Tibial artery (tissue), 4 donors: ENCODE results near the gene CEP164.

Experiments used
- DNase-seq, 2 donors: peaks; one replicate each; pipeline ENCODE4 v3.0.0-alpha.2; 2019
- H3K27ac ChIP-seq, 2 donors: fragments of 200-600 bp; sonication (generic) in 1 of 2; 1 replicate in 1 of 2; 2 replicates in 1 of 2; pipeline ENCODE4 v1.5.1; 2018 to 2019; ENCODE audit warnings: mild to moderate bottlenecking in 1 of 2
- H3K27me3 ChIP-seq, 2 donors: fragments of 200-600 bp; sonication (generic) in 1 of 2; one replicate each; pipeline versions ENCODE4 v1.5.1 to v1.6.0; 2016 to 2019
- H3K36me3 ChIP-seq, 3 donors: fragments of 200-600 bp; sonication (generic) in 2 of 3; one replicate each; pipeline ENCODE4 v1.5.1; 2016 to 2019; ENCODE audit warnings: mild to moderate bottlenecking in 2 of 3
- H3K4me1 ChIP-seq, 4 donors: fragments of 200-600 bp; sonication (generic) in 2 of 4; 1 replicate in 3 of 4; 2 replicates in 1 of 4; pipeline ENCODE4 v1.5.1; 2016 to 2019
- H3K4me3 ChIP-seq, 2 donors: fragments of 200-600 bp; sonication (generic) in 1 of 2; 1 replicate in 1 of 2; 2 replicates in 1 of 2; pipeline ENCODE4 v1.5.1; 2018 to 2019; ENCODE audit warnings: mild to moderate bottlenecking in 2 of 2
- H3K9me3 ChIP-seq, 3 donors: fragments of 200-600 bp; sonication (generic) in 1 of 3; one replicate each; pipeline ENCODE4 v1.5.1; 2016 to 2019
- intact Hi-C: fragments of 100-400 bp; cut with DNase I; formaldehyde crosslinking; loops from one replicate; pipeline ENCODE4 v1.15.0; 2023; ENCODE audit warnings: low total_unique reads
- TF ChIP-seq, protein P1 (sequence below), 2 experiments: fragments of 200-600 bp in 1 of 2; fragments of 450-650 bp in 1 of 2; IDR thresholded peaks; one replicate each; pipeline ENCODE4 v1.5.1; 2017 to 2019; ENCODE audit warnings: antibody characterized with exemption in 2 of 2, mild to moderate bottlenecking in 1 of 2, moderate library complexity in 1 of 2

CEP164 gene

DNA sequence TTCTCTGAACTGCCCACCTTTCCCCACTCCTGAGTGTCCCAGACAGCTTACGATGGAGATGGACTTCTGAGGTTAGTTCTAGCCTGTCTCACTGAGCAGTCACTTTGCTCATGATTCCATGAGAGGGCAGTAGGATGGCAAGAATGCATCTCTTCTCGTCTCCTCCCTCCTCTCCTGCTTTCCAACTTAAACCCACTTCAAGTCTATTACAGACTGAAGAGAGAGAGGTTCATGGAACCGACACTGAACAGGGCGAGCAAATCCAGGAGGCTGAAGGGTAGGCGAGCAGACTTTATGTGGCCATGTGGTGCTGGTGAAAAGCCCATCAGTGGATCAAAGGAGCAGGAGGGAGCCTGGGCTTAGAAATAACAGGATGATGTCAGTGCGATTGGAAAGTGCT is 38.6 kb downstream of the CEP164 start:
- Histone ChIP-seq H3K4me3 (no peak overlapping the region), H3K4me1 (no peaks in the 10 kb centered on the region), H3K27ac (no peak overlapping the region), H3K27me3 (no peaks in the 10 kb centered on the region), H3K36me3 (peaks cover 54 to 93% (median 72%) of the 10 kb centered on the region in 3 donors), H3K9me3 (no peaks in the 10 kb centered on the region)
- TF ChIP-seq, protein P1, sequence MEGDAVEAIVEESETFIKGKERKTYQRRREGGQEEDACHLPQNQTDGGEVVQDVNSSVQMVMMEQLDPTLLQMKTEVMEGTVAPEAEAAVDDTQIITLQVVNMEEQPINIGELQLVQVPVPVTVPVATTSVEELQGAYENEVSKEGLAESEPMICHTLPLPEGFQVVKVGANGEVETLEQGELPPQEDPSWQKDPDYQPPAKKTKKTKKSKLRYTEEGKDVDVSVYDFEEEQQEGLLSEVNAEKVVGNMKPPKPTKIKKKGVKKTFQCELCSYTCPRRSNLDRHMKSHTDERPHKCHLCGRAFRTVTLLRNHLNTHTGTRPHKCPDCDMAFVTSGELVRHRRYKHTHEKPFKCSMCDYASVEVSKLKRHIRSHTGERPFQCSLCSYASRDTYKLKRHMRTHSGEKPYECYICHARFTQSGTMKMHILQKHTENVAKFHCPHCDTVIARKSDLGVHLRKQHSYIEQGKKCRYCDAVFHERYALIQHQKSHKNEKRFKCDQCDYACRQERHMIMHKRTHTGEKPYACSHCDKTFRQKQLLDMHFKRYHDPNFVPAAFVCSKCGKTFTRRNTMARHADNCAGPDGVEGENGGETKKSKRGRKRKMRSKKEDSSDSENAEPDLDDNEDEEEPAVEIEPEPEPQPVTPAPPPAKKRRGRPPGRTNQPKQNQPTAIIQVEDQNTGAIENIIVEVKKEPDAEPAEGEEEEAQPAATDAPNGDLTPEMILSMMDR (IDR thresholded peaks at IDR 0.05): no peak
- no peak for DNase-seq
- intact Hi-C loops: no loop called here

GRCh38 chr11:117366875-117367274 is 39.2 kb downstream of the CEP164 start:
- no peaks in the 10 kb centered on the region for H3K9me3 ChIP-seq
- H3K36me3 ChIP-seq: peaks cover 49 to 93% (median 72%) of the 10 kb centered on the region in 3 donors
- no peaks in the 10 kb centered on the region for H3K4me1 ChIP-seq
- no peak overlapping the region for H3K4me3 ChIP-seq
- H3K27ac ChIP-seq: no peak overlapping the region
- no peaks in the 10 kb centered on the region for H3K27me3 ChIP-seq
- no peak for DNase-seq
- TF ChIP-seq, protein P1 (IDR thresholded peaks at IDR 0.05): no peak
- intact Hi-C loops: no loop called here

DNA sequence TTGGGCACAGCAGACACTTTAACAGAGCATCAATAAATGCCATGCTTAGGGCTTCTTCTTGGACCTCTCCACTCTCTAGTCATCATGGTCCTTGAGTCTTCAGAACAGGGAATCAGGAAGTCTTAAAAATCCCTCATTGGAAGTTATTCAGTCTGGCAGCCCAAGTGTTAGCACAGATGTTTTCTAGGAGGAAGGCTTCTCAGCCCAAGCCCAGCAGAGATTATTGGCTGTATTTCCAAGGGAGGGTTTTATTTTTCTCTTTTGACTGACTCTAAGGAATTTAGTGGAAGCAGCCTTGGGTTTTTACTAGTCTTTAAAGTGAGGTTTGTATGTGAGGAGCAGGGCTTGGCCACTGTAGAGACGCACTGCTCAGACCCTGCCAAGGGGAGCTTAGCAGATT is 41.9 kb downstream of the CEP164 start:
- Histone ChIP-seq H3K36me3 (peaks cover 46 to 93% (median 81%) of the 10 kb centered on the region in 3 donors), H3K27me3 (no peaks in the 10 kb centered on the region), H3K4me1 (no peaks in the 10 kb centered on the region), H3K27ac (no peak overlapping the region), H3K4me3 (no peak overlapping the region), H3K9me3 (no peaks in the 10 kb centered on the region)
- TF ChIP-seq, protein P1 (IDR thresholded peaks at IDR 0.05): no peak
- DNase-seq: no peak
- intact Hi-C loops: no loop called here

- H3K4me1 ChIP-seq: no peaks in the 10 kb centered on the region
- TF ChIP-seq, protein P1 (IDR thresholded peaks at IDR 0.05): no peak
- no peak overlapping the region for H3K27ac ChIP-seq
- H3K4me3 ChIP-seq: no peak overlapping the region
- no peaks in the 10 kb centered on the region for H3K9me3 ChIP-seq
- no peaks in the 10 kb centered on the region for H3K27me3 ChIP-seq
- intact Hi-C loops: no loop called here
- peaks cover 50 to 93% (median 79%) of the 10 kb centered on the region in 3 donors for H3K36me3 ChIP-seq
- no peak for DNase-seq
These were observed 43.8 kb downstream of the CEP164 start for GRCh38 chr11:117371453-117371852.

GRCh38 chr11:117374316-117375055 is 46.8 kb downstream of the CEP164 start:
- intact Hi-C loops: no loop called here
- peaks cover 37 to 89% (median 66%) of the 10 kb centered on the region in 3 donors for H3K36me3 ChIP-seq
- H3K9me3 ChIP-seq: no peaks in the 10 kb centered on the region
- H3K27me3 ChIP-seq: no peaks in the 10 kb centered on the region
- DNase-seq: no peak
- no peak overlapping the region for H3K27ac ChIP-seq
- no peak overlapping the region for H3K4me3 ChIP-seq
- no peaks in the 10 kb centered on the region for H3K4me1 ChIP-seq
- TF ChIP-seq, protein P1 (IDR thresholded peaks at IDR 0.05): no peak
